Measurements from ENCODE around the gene UGT1A6. TPM values are rescaled to one million over a fixed set of nuclear protein-coding genes. Genes with fewer than 3 reads are reported as not detected.

Gene UGT1A6
- total and polyA plus RNA-seq, 2 of the 13 experiments (the other 11 are each of a cell fraction or from before 2014, with no cell fraction given), result 0.25 TPM; not detected in 1

DNA sequence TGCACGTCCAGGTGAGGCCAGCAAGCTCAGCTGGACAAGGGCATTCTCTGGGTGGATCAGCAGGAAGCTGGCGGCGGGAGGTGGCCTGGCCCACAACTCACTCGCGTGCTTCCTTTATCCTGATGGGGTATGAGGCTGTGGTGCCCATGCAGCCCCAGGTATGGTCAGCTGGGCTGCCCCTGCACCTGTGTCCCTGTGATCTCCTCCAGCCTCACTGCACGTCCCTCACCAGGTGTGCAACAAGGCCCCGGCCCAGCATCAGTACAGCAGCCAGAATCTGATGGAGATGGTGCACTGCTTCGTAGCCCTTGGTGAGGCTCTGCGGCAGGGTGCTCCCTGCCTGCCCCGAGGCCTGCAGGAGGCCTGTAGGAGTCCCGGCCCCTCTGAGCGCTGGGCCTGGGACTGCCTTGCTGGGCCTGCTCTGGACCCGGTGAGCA is 103.1 kb downstream of the UGT1A6 start:
- in situ Hi-C loops (cut with HindIII; ENCODE audit: extremely low pct_ligation_motif_present, low pct_unique_long_range_greater_than_20kb), result no loop called here
- no peak overlapping the region for H3K4me2 ChIP-seq (ENCODE audit: low read depth, low read length)
- no peak for ATAC-seq
- no peak for DNase-seq (ENCODE audit: low spot score)
- no peaks in the 10 kb centered on the region for H3K79me2 ChIP-seq (ENCODE audit: insufficient read depth, low read length)
- ChIA-PET CTCF (ENCODE audit: low intra/inter-chr PET ratio, low total read pairs) (no interaction called here), POLR2A (no interaction called here)
- no peak overlapping the region for H3K4me3 ChIP-seq (replicated peaks in 1 of 3; ENCODE audit: insufficient read depth in 1 of 3, low read depth in 2 of 3, low read length in 3 of 3)
- no peaks in the 10 kb centered on the region for H3K36me3 ChIP-seq (replicated peaks in 1 of 2; ENCODE audit: control insufficient read depth in 1 of 2, insufficient read depth in 2 of 2, low read length in 2 of 2)
- intact Hi-C loops (cut with micrococcal nuclease; ENCODE audit: unreplicated experiment), result no loop called here
- 71% methylated on average over 5 of the region's 13 CpGs for WGBS (ENCODE audit: low lambda C conversion rate)
- no peak for TF ChIP-seq PAWR (CRISPR knock-in tag; IDR thresholded peaks at IDR 0.05; ENCODE audit: borderline replicate concordance)
- TF ChIP-seq TAF1 (CRISPR knock-in tag; IDR thresholded peaks at IDR 0.05), result no peak
- TF ChIP-seq, protein P1, sequence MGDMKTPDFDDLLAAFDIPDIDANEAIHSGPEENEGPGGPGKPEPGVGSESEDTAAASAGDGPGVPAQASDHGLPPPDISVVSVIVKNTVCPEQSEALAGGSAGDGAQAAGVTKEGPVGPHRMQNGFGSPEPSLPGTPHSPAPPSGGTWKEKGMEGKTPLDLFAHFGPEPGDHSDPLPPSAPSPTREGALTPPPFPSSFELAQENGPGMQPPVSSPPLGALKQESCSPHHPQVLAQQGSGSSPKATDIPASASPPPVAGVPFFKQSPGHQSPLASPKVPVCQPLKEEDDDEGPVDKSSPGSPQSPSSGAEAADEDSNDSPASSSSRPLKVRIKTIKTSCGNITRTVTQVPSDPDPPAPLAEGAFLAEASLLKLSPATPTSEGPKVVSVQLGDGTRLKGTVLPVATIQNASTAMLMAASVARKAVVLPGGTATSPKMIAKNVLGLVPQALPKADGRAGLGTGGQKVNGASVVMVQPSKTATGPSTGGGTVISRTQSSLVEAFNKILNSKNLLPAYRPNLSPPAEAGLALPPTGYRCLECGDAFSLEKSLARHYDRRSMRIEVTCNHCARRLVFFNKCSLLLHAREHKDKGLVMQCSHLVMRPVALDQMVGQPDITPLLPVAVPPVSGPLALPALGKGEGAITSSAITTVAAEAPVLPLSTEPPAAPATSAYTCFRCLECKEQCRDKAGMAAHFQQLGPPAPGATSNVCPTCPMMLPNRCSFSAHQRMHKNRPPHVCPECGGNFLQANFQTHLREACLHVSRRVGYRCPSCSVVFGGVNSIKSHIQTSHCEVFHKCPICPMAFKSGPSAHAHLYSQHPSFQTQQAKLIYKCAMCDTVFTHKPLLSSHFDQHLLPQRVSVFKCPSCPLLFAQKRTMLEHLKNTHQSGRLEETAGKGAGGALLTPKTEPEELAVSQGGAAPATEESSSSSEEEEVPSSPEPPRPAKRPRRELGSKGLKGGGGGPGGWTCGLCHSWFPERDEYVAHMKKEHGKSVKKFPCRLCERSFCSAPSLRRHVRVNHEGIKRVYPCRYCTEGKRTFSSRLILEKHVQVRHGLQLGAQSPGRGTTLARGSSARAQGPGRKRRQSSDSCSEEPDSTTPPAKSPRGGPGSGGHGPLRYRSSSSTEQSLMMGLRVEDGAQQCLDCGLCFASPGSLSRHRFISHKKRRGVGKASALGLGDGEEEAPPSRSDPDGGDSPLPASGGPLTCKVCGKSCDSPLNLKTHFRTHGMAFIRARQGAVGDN (CRISPR knock-in tag; IDR thresholded peaks at IDR 0.05), result 0 out of 2 replicates have a peak, but pooled peaks have one; percentile 16
- TF ChIP-seq SOX5 (CRISPR knock-in tag; IDR thresholded peaks at IDR 0.05; ENCODE audit: borderline replicate concordance), result no peak
- TF ChIP-seq KLF9 (CRISPR knock-in tag; IDR thresholded peaks at IDR 0.05; ENCODE audit: low read depth), result no peak
- TF ChIP-seq YEATS2 (CRISPR knock-in tag; IDR thresholded peaks at IDR 0.05; ENCODE audit: borderline replicate concordance), result no peak
- no peak overlapping the region for H3K27ac ChIP-seq (ENCODE audit: extremely low read length, insufficient read depth, low read length)
- peaks cover 14% of the 10 kb centered on the region; the same call in 1 of the 2 replicates for H3K4me1 ChIP-seq (ENCODE audit: insufficient read depth, low read length)
- FAIRE-seq, result no peak
- peaks cover 5 to 68% of the 10 kb centered on the region in 2 experiments; a peak in 3 of 5 replicates for H3K27me3 ChIP-seq (ENCODE audit: control insufficient read depth in 1 of 2, insufficient read depth in 2 of 2, low read length in 2 of 2)
- H2AFZ ChIP-seq (ENCODE audit: low read length), result no peak overlapping the region
- H3K9ac ChIP-seq (ENCODE audit: insufficient read depth, low read depth, low read length), result no peak overlapping the region
- H4K20me1 ChIP-seq (ENCODE audit: insufficient read depth, low read length), result no peaks in the 10 kb centered on the region
- no peaks in the 10 kb centered on the region for H3K9me3 ChIP-seq (ENCODE audit: low read length)
- no TSS peak for BruUV-seq (replicated peaks)

Data from HepG2 (cell line).